GM19238 (cell line): ENCODE results near the gene ZCCHC8.
"Not testable (repeated sequence)": the region's sequence is repeated elsewhere in the genome, so short reads cannot be mapped to it uniquely, and the experiment has no call there.

Experiments
- DNase-seq: peaks from one replicate; pipeline ENCODE4 v3.0.0; 2011; ENCODE audit warnings: low spot score; ENCODE audit not compliant: insufficient read length

Gene ZCCHC8

GRCh38 chr12:122435186-122435585, 65.5 kb downstream of the ZCCHC8 start:
- DNase-seq, result no peak

- not testable (repeated sequence) for DNase-seq
These were observed 71.7 kb downstream of the ZCCHC8 start for GRCh38 chr12:122429043-122429442.

GRCh38 chr12:122427403-122427802, 73.3 kb downstream of the ZCCHC8 start:
- DNase-seq, result no peak

- no peak for DNase-seq
These were observed 77.2 kb downstream of the ZCCHC8 start for GRCh38 chr12:122423258-122424165.

- DNase-seq, result no peak
These were observed 77.9 kb downstream of the ZCCHC8 start for GRCh38 chr12:122422730-122423257.

- peak; percentile 64 for DNase-seq
These were observed 78.7 kb downstream of the ZCCHC8 start, which contains the start of gene CLIP1 for GRCh38 chr12:122421821-122422729. Gene CLIP1 (minus strand): TSS chr12:122422669. CDS start chr12:122380452, 42,217 bp downstream.
